CD4-positive, alpha-beta T cell treated with Interleukin-4 for 4 hours (primary cell): ENCODE results near the gene B9D2.
"Not testable (repeated sequence)": the region's sequence is repeated elsewhere in the genome, so short reads cannot be mapped to it uniquely, and the experiment has no call there.

Experiments
- DNase-seq: peaks from one replicate; pipeline ENCODE4 v3.0.0-alpha.2; 2020

The B9D2 gene

GRCh38 chr19:41386442-41386841 is 22.5 kb upstream of the B9D2 start:
- DNase-seq, result no peak

GRCh38 chr19:41384351-41384750 is 20.4 kb upstream of the B9D2 start:
- DNase-seq, result no peak

DNA sequence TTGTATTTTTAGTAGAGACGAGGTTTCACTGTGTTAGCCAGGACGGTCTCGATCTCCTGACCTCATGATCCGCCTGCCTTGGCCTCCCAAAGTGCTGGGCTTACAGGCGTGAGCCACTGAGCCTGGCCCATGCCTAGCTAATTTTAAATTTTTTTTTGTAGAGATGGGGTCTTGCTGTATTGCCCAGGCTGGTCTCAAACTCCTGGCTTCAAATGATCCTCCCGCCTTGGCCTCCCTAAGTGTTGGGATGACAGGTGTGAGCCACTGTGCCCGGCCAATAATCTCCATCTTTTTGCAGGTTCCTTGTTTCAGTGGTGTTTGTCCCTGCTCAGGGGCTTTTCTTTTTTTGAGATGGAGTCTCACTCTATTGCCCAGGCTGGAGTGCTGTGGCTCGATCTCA is 17.6 kb upstream of the B9D2 start:
- DNase-seq, result not testable (repeated sequence)

DNA sequence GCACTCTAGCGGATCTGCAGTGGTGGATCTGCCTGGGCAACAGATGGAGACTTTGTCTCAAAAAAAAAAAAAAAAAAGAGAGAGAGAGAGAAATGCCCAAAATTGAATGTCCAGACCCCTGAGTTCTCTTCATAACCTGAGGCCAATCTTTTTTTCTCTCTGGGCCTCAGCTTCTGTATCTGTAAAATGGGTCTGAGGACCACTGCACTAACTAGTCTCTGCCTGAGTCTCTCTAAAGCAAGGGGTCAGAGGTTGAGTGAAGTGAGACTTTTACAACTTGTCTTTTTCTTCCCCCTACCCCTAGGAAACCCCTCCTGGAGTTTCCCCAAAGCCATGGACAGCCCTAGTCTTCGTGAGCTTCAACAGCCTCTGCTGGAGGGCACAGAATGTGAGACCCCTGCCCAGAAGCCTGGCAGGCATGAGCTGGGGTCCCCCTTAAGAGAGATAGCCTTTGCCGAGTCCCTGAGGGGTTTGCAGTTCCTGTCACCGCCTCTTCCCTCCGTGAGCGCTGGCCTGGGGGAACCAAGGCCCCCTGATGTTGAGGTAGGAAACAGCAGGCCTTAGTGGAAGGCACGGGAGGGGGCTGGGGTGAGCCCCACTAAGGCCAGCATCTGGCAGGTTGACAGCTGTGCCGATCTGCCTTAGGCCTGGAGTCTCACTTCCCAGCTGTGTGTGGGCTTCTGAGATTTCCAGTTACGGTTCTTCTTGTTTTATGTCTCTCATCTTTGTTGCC is 14.2 kb upstream of the B9D2 start:
- DNase-seq, result no peak

DNA sequence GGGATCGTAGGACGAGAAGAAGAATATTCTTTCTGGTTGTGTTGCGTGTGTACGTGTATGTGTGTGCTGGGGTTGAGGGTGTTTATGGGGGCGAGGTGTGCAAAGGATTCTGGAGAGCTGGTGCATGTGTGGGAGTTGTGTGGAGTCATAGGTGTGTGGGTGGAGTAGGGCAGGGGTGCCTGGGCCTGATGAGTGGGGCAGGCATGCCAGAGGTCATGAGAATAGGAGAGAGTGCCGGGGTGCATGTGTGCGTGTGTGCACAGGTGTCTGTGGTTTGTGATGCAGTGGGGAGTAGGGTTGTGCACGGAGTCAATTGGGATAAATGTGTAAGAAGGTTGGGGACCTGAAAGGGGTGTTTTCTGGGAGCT is 13.0 kb upstream of the B9D2 start:
- no peak for DNase-seq

GRCh38 chr19:41376241-41376997 is 12.5 kb upstream of the B9D2 start, which contains the start of gene TMEM91:
TMEM91 (plus strand) TSS chr19:41376533; CDS start chr19:41378310, 1,777 bp downstream.
- no peak for DNase-seq

DNA sequence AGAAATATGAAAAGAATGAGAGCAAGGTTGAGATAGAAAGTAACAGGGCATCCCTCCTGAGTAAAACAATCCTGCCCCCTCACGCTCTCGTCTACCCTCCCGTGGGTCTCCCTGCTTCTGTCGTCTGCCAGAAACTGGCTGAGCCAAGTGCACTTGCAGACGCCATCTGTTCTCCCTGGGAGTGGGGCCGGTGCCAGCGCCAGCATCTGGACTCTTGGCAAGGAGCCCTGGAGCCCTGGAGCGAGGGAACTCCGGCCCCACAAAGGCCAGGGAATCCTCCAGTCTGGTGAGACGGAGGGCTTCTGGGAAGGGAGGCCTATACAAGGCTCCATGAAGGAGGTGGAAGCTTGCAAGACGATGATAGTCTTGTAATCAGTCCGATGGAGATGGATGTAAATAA is 10.0 kb upstream of the B9D2 start:
- no peak for DNase-seq

DNA sequence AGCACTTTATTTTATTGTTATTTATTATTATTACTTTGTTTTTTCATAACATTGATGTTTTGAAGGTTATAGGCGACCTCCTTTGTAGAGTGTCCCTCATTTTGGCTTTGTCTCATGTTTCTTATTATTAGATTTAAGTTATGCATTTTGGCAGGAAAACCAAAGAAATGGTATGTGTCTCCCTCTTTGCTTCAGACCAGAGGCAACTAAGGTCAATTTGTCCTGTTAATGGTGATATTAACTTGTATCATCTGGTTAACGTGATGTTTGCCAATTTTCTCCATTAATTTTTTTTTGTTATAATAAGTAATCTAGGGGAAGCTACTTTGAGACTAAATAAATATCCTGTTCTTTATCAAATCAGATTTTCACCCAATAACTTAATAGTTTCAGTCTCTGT is 8.6 kb upstream of the B9D2 start:
- no peak for DNase-seq

DNA sequence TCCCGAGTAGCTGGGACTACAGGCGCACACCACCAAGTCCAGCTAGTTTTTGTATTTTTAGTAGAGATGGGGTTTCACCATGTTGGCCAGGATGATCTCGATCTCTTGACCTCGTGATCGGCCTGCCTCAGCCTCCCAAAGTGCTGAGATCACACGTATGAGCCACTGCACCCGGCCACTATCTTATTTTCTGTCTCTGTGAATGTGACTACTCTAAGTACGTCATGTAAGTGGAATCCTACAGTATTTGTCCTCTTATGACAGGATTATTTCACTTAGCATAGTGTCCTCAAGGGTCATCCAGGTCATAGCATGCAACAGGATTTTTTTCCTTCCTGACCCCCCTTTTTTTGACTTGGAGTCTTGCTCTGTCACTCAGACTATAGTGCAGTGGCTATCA is 7.6 kb upstream of the B9D2 start:
- DNase-seq, result no peak

GRCh38 chr19:41371119-41371518 is 7.2 kb upstream of the B9D2 start:
- not testable (repeated sequence) for DNase-seq

DNA sequence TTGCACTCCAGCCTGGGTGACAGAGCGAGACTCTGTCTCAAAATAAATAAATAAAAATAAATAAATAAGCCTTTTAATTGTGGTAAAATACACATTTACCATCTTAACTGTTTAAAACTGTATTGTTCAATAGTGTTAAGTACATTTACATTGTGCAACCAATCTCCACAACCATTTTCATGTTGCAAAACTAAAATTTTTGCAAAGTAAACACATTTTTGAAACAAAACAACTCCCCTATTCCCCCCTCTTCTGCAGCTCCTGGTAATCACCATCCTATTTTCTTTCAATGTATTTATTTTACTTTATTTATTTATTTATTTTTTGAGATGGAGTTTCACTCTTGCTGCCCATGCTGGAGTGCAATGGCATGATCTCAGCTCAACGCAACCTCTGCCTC is 5.8 kb upstream of the B9D2 start:
- DNase-seq, result no peak

DNA sequence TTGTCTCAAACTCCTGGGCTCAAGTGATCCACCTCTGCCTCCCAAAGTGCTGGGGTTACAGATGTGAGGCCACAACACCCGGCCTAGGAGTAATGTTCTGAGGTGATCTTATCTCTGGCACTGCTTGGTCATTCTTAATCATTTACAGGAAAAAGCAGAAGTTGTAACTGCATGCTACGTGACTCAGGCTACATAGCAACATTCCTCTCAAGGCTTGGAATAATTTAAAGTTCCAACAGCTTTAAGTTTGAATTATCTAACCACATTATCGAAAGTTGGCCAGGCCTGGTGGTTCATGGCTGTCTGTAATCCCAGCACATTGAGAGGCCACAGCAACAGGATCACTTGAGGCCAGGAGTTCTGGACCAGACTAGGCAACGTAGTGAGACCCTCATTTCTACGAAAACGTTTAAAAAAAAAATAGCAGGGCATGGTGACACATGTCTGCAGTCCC is 3.9 kb upstream of the B9D2 start:
- no peak for DNase-seq

- no peak for DNase-seq
These were observed 2.1 kb upstream of the B9D2 start for GRCh38 chr19:41366089-41366488.

DNA sequence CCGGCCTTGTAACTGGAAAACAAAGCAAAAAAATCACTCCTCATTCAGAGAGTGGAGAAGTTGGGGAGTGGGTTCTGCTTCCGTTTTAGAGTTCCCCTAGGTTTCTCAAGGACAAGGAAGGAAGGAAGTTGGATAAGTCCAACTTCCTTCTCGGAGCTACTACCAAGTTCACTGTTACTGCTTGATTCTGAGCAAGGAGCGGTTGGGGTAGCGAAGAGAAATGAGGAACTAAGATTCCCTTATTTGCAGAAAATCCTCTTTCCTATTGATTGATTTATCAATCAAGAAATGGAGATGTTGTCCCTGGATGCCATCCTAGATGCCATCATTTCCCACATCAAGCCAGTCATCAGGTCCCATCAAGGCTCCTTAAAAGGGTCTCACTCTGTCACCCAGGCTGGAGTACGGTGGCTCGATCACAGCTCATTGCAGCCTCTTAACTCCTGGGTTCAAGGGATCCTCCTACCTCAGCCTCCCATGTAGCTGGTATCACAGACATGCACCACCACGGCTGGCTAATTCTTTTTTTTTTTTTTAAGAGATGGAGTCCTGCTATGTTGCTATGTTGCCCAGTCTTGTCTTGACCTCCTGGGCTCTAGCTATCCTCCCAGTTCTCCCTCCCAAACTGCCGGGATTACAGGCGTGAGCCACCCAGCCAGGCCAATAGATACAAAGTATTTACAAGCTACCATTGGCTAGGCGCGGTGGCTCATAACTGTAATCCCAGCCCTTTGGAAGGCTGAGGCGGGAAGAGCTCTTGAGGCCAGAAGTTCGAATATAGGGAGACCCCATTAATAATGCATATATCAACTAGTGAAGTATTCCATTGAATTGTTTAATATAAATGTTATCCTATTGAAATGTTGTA is 809 bp upstream of the B9D2 start:
- DNase-seq, result no peak

GRCh38 chr19:41363371-41363752 is 587 bp downstream of the B9D2 start:
- DNase-seq, result no peak

- no peak for DNase-seq
These were observed 1.7 kb downstream of the B9D2 start for GRCh38 chr19:41362143-41362847.

GRCh38 chr19:41359741-41360140 is 4.2 kb downstream of the B9D2 start:
- no peak for DNase-seq

DNA sequence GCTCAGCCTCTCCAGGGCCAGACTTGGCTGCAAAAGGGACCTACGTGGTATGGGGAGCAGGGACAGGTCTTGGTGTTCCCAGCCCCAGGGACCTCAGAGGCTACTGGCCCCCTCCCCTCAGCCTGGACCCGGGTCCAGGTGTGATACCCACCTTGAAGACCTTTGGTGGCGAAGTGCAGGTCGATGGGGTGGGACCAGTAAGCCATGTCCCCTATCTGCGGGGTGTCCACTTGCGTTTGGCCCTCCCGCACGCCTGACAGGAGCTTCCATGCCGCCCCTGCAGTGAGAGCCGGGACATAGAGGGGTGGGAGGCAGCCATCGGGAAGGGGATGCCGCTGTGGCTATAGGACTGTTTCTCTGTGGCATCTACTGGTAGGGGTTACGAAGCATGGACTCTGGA is 6.2 kb downstream of the B9D2 start:
- no peak for DNase-seq

DNA sequence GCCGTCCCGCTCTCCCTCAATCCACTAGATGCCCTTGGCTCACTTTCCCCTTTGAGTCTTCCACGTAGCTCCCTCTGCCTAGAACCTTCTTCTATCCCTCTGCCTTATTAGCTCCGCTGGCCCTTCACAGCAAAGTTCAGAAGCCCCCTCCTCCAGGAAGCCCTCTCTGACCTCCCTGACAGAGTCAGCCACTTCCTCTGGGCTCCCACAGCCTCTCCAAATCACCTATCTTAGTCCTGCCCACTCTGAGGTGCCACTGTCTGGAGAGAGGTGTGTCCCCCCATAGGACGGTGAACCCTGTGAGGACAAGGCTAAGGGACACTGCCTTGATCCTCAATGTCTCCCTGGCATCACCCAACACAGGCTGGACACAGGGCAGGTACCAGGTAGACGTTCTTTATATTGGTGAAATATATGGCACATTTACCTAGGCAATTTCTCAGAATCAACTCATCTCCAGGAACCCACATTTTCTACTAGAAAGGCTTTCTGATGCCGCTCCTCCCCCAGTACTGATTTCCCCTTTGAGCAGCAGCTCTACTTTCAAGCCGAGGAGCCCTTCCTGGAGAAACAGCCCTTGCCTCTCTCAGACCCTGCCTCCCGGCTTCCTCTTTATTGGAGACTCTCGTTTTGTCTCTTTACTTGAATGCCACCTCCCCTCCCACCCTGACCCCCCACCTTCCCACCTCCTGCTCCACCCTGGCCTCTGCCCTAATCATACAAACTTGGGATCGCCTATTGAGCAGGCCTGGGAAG is 6.8 kb downstream of the B9D2 start:
- DNase-seq, result no peak

- no peak for DNase-seq
These were observed 8.1 kb downstream of the B9D2 start for GRCh38 chr19:41355802-41356201.

GRCh38 chr19:41355035-41355434 is 8.9 kb downstream of the B9D2 start:
- no peak for DNase-seq

GRCh38 chr19:41354343-41354953 is 9.5 kb downstream of the B9D2 start:
- DNase-seq, result no peak
